Stimulated activated CD4-positive, alpha-beta T cell treated with anti-CD3 and anti-CD28 coated beads, Interleukin-12 subunit alpha, Interleukin-12 subunit beta, amount 100 ng/mL, for 24 hours (primary cell): ENCODE data around the gene KLHL11.
A peak's percentile ranks its signal among the peaks of the same experiment; 100 is the strongest.

Source experiments
- DNase-seq, 2 experiments: peaks; one replicate each; pipeline ENCODE4 v3.0.0-alpha.2; 2020; ENCODE audit warnings: low read depth in 2 of 2

Gene KLHL11, protein sequence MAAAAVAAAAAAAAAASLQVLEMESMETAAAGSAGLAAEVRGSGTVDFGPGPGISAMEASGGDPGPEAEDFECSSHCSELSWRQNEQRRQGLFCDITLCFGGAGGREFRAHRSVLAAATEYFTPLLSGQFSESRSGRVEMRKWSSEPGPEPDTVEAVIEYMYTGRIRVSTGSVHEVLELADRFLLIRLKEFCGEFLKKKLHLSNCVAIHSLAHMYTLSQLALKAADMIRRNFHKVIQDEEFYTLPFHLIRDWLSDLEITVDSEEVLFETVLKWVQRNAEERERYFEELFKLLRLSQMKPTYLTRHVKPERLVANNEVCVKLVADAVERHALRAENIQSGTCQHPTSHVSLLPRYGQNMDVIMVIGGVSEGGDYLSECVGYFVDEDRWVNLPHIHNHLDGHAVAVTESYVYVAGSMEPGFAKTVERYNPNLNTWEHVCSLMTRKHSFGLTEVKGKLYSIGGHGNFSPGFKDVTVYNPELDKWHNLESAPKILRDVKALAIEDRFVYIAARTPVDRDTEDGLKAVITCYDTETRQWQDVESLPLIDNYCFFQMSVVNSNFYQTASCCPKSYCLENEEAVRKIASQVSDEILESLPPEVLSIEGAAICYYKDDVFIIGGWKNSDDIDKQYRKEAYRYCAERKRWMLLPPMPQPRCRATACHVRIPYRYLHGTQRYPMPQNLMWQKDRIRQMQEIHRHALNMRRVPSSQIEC

DNA sequence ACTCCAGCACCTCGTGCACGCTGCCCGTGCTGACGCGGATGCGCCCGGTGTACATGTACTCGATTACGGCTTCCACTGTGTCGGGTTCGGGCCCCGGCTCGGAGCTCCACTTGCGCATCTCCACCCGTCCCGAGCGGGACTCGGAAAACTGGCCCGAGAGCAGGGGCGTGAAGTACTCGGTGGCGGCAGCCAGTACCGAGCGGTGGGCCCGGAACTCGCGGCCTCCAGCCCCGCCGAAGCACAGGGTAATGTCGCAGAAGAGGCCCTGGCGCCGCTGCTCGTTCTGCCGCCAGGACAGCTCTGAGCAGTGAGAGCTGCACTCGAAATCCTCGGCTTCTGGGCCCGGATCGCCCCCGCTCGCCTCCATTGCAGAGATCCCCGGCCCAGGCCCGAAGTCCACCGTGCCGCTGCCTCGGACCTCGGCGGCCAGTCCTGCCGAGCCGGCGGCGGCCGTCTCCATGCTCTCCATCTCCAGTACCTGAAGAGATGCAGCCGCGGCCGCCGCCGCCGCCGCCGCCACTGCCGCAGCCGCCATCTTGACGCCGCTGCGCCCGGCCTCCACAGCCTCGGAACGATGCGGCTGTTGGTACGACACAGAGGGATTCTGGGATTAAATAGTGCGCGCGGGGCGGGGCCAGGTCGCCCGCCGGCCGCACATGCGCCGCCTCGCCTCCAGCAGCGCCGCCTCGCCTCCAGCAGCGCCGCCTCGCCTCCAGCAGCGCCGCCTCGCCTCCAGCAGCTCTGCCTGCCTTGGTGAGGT, at the start of gene KLHL11:
KLHL11 (minus strand) TSS at position 588 of the 760 bp plus-strand sequence; CDS start at position 535, 53 bp downstream.
- DNase-seq, result peak; percentile 77 to 85

DNA sequence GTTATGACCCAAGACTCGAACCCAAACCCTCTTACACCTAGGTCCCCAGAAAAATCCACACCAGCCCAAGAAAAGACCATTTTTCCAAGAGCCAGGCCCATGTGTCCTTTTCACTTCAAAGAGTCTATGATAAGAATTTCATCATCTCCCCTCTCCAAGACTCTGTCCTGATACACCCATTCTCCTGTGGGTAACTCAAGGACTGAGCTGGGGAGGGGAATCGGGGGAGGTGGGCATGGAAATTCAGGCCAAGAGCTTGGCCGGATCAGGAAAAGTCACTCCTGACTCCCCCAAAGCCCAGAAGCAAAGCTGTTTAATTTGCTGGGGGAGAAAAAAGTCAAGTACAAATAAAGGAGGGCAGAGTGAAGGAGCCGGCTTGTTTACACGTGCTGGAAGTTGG, 49.8 kb upstream of the KLHL11 start:
- no peak for DNase-seq

DNA sequence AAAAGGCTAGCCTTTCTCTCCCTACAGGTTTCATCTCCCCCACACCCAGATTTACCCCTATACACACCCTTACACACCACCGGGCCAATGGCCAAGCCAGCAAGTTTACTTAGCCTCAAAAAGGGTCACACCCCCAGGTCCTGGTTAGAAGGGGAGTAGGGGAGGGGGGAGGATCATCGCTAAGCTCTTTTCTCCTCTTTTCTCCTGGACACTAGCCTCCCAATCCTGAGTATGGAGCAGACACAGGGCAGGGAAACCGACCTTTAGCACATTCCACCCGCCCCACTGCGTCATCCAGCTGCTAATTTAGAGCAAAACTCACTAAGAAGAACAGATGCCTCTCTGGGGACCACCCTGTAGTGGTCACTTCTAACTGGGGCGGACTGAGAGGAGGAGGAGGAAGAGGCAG, 49.1 kb upstream of the KLHL11 start:
- DNase-seq, result no peak

DNA sequence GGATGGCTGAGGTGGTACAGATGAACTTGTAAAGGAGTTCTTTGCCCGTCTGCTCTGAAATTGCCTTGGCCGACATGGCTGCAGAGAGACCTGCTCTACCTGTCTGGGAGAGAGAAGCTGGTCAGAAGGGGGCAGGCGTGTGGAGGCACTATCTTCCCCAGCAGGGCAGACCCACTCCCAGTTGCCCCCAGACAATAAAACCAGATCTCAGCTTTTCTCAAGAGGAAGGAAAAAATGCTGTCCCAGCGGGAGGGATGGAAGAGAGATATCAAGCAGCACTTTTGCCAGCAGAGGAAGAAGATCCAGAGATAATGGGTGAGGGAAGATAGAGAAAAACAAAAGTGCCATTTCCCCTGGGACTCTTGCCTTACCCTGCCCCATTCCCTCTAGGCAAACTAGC, 48.6 kb upstream of the KLHL11 start:
- no peak for DNase-seq

DNA sequence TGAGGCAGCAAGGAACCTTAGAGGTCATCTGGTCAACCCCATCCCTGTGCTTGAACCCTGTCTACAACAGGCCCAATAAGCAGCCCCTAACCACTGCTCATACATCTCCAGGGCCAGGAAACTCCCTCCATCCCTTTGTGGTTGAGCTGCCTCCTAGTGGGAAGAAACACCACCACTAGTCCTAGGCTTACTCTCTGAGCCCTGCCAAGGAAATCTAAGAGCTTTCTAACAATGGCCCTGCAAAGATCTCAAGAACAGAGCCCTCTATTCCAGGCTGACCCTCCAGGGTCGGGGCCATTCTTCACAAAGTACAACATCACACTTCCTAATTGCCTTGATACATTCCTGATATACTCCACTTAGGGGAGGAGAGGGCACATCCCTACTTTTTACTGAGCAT, 47.7 kb upstream of the KLHL11 start:
- no peak for DNase-seq

DNA sequence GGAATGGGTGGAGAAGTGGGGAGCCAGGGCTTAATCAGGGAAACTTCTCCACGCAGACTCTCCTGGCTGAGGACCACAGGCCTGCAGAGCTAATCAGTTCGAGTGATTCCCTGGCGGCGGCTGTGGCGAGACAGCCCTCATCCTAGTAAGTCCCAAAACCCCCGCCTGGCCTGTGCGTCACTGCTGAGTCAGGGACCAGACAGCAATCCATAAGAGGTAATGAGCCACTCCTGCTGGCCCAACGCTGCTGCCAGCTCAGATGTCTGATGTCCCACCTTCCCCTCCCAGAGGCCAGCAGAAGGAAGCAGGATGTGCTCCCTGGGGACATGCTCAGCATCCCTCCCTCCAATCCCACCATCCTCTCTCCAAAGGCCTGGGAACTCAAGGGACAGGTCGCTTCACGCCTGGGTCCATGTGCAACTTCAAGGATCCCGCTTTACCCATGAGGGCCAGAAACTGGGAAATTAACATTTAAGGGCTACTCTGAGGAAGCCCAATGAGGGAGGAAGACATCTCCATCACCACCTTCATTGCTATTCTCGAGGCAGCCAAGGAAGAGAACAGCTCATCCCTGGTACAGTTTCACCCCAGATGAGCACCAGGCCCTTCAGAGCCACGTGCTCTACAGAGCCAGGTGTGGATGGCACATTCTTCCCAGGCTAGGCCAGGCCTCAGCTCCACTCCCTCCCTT, 45.6 kb upstream of the KLHL11 start:
- DNase-seq, result no peak

DNA sequence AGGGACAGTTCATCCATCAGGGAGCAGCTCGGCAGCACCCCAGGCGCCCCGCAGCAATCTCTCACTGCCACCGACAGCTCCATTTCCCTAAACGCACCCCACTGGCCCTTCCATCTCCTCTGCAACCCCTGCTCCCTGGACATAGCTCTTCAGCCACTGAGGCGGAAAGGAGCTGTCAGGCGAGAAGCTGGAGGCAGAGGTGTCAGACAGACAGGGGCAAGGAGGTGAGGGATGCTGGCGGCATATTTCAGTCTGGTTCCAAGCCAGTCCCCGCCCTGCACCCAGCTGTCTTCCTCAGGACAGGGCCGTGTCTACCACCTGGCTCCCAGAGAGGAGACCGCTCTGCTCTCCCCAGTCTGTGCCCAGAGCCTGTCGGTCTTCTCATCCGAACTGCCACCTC, 43.9 kb upstream of the KLHL11 start:
- no peak for DNase-seq

DNA sequence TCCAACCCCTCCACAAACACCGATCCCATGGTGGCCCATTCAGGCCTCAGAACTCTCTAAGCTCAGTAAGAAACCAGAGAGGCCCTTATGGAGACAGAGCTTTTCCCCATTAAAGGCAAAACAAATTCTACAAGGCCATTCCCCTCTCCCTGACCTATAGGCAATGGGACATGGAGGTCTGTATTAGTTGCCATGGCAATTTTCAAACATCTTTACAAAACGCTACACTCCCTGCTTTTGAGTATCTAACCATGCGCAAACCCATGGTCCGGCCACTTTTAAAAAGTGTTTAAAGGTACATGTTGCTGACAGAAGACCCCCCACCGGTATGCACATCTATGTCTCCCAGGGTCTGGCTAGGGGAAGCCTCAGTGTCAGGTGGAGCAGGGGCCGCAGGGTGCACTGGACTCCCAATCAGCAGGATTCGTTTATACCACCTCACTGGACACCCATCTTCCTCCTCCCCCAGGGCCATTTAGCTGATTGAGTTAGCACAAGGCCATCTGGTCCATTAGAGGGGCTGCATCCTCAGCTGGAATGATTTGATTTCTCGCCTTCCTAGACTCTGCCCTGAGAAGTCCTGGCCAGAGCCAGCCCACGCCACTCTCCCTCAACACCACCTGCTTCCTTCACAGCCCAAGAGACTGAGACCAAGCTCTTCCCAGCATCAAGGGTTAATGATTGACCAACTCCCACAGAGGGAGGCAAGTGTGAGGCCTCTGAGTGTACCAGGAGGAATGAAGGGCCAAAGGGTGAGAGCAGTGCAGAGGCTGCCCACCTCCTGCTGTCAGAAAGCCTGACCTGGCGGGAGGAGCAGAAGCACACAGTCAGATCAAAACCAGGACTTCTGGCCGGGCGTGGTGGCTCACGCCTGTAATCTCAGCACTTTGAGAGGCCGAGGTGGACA, 42.7 kb upstream of the KLHL11 start:
- DNase-seq, result no peak

DNA sequence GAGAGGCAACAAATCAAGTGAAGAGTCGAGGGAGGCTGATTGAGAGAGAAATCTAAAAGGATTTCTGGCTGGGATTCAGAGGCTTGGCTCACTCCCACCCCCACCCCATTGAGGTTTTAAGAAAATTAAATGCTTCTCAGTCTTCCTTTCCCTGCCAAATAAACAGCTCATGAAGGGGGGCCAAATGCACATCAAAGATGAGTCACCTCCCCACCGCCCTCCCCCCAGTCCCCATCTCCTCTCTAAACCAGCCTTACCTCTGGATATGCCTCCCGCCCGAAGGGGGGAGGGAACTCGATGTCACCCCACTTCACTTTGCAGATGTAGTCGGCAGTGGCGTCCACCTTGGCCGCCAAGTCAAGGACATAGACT, 41.9 kb upstream of the KLHL11 start:
- DNase-seq, result no peak

DNA sequence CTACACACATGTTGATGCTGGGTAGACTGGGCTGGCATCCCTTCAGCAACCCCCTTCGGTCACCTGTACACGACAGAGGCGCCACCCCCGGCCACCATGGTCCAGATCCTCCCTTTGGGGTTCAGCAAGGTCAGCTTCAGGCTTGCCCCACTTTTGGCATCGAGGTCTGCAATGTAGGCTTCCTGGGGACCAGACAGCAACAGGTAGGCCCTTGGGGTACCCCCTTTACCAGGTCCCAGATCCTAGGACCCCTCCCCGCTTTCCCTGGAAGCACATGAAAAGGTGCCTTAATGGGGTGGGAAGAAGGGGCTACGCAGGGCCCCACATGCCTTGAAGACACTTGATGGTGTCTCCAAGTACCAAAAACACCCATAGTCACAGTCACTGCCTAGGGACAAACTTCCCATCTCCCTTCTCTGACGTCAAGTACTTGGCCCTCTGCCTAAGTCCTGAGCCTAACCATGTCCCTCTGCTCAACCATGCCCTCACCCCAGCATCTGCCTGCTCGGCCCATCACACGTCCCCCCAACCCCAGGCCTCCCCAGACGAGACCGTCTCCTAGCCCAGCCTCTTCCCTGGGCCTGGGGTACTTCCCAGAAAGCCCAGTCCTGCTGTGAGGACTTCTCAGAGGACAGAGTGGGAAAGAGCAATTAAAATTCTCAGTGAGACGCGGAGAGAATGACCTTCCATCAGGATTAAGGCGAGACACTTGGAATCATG, 41.4 kb upstream of the KLHL11 start:
- DNase-seq, result no peak

DNA sequence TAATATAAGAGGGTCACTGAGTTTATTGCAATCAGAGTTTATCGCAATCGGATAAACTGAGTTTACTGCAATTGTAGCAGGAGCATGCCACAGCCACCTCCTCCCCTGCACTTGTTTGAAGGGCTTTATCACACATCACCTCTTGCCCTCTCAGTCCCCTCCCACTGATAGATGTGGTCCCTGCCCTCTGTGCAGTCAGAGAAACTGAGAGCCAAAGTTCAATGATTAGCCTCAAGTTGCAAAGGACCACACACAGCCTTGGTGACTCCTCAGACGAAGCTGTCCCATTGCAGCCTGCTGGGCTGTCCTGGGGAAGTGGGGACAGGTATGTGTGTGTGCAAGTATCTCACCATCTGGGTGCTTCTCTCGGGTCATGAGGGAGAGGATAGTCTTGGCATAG, 39.9 kb upstream of the KLHL11 start:
- no peak for DNase-seq

DNA sequence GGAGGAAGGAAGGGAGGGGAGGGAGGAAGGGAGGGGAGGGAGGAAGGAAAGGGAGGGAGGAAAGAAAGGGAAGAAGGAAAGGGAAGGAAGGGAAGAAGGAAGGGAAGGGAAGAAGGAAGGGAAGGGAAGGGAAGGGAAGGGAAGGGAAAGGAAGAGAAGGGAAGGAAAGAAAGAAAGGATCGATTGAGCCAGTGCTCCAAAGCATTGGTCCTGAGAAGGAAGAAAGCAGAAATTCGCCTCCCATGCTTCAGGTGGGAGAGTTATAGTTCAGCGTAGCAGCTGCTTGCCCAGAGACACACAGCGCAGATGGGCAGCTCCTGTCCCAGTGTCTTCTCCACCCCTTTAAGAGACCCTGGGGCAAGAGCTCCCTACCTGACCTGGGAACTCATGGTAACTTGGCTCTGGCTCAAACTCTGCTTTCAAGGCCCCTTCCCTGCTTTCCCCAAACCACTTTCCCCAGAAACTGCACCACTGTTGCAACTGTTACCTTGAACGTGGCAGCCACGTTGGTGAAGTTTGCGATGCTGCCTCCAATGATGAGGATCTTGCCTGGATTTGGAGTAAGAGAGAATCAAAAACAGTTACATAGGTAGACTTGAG, 39.1 kb upstream of the KLHL11 start:
- DNase-seq, result no peak

DNA sequence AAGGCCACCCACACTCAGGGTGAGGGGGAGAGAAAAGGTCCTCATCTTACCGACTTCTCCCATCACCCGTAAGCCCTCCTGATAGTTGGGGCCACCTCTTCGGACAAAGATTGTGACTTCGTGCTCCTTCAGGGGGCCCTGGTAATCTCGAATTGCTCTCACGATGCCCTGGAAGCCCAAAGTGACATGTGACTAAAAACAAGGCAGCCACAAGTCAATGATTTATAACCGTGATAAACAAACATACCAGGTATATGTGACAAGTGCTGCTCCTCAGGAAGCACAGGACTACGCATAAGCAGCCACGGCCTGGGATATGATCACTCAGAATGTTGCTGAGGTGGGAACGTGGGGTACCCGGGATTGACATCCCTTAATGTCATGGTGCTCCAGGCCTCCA, 36.4 kb upstream of the KLHL11 start:
- DNase-seq, result no peak

DNA sequence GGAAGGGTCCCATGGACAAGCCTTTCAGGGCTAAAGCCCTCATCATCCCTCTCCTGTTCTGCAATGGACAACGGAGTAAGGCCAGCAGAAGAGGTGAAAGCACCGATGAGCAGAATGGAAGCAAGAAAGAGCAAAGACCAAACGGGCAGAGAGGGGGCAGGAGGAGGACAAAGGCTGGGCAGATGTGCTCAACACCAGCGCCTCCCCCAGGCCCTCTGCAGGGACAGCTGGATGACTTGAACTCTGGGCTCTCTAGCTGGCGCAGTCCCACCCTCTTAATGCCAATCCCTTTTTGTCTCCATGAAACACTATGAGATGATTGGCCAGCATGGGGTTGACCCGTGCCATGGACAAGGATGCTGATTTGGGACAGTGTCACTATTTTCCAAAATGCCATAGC, 31.5 kb upstream of the KLHL11 start:
- no peak for DNase-seq

DNA sequence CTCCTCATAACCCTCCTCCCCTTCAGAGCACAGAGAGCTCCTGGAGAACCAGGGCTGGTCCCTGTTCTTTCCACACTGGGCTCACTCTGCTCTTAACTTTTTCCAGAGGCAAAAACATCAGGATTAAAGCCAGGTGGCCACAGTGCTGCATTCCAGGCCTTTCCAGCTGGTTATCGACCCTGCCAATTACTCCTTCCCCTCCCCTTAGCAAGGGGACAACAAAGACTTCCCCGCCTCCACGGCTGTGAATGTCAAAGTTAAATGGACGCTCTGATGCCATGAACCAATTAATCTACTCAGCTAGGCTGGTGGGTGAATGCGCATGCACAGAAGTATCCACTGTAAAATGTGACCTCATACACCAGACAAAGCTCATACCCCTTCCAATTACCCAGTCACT, 30.4 kb upstream of the KLHL11 start:
- DNase-seq, result no peak

DNA sequence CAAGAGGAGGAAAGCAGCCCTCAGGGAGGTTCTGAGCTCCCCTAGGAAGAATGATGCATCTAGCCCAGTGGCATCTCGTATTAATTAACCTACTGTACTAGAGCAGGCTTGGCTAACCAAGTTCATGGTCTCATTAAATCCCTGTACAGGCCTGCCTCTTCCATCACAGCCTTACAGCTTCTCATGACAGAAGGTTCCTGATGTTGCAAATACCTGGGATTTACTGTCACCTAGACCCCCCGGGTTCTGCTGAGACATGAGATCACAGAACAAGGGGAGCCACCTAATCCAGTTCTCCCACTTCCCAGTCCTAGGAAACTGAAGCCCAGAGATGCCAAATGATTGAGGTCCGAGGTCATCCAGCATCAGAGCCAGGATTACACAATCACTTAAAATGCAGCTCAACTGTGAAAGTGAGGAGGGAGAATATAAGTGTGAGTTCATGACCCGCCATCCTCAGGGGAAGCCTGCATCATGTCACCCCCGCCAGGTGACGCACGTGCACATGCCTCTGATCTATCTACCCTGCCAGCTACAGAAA, 29.6 kb upstream of the KLHL11 start:
- no peak for DNase-seq

DNA sequence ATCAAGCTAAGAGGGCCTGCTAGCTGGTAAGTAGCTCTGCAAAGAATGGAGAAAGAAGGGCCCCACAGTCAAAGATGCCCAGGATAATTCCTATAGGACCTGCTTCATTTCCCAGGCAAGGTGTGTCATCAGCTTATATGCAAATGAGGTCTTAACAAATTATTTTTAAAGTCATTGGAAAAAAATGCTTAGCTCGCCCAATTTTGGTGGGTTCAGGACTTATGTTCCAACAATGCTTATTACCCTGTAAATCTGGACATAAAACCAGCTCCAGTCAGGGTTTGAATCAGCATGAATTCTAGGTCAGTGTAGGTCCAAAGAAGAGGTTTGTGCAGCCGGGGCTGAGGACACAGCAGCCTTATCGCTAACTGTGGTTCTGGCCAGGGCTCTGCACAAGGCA, 28.2 kb upstream of the KLHL11 start:
- DNase-seq, result no peak

DNA sequence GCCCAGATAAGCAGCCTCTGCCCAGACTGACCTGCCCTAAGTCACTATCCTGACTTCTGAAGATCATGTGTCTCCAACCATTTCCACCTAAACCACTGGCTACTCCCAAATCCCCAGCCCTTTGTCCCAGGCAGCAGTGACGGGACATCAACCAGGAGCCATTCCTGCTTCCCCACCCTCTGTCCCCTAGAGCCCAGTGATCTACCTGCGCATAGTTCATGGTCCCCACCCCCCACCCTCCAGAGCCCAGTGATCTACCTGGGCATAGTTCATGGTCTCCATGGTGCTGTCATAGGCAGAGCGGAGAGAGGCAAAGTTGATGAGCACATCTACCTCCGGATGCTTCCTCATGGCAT, 26.8 kb upstream of the KLHL11 start:
- DNase-seq, result no peak

DNA sequence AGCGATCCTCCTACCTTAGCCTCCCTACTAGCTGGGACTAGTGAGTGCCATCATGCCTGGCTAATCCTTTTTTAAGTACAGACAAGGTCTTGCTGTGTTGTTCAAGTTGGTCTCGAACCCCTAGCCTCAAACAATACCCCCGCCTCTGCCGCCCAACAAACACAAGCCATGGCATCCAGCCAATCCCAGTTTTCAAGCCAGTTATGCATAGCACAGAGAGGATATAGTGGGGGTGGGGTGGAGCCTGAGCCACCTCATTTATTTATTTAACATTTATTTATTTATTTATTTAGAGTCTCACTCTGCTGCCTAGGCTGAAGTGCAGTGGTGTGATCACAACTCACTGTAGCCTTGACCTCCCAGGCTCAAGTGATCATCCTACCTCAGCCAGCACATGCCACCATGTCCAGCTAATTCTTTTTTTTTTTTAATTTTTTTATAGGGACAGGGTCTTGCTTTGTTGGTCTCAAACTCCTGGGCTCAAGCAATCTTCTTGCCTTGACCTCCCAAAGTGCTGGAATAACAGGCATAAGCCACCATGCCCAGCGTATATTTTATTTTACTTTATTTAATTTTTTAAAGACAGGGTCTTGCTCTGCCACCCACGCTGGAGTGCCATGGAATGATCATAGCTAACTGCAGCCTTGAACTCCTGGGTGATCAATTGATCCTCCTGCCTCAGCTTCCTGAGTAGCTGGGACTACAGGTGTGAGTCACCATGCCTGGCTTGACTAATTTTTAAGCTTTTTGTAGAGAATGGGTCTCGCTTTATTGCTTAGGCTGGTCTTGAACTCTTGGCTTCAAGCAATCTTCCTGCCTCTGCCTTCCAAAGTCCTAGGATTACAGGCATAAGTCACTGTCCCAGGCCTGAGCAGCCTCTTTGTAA, 26.2 kb upstream of the KLHL11 start:
- DNase-seq, result no peak
